H4 (cell line): ENCODE data around the gene LYPD5. TPM values are rescaled to one million over a fixed set of nuclear protein-coding genes. Genes with fewer than 3 reads are reported as not detected.
A peak's percentile ranks its signal among the peaks of the same experiment; 100 is the strongest.
"Not testable (repeated sequence)": the region's sequence is repeated elsewhere in the genome, so short reads cannot be mapped to it uniquely, and the experiment has no call there.

Experiments used
- DNase-seq: peaks from one replicate; pipeline ENCODE4 v3.0.0-alpha.2; 2015; ENCODE audit warnings: low spot score
- total RNA-seq: library from RNA; depleted of rRNA; stranded (reverse); fragments of >200 nt; shearing (Covaris generic); gene quantifications from 2 replicates; pipeline ENCODE4 v1.2.3, GENCODE V29; 2014; rRNA removed

The LYPD5 gene
- total RNA-seq = 0.66 TPM in 1 of 2 replicates, not detected in the other

GRCh38 chr19:43802216-43802951, at the start of gene LYPD5:
Gene LYPD5 (minus strand): TSS chr19:43802447. CDS start chr19:43802380, 67 bp downstream.
- no peak for DNase-seq

- no peak for DNase-seq
Observed at GRCh38 chr19:43848821-43849220, 46.6 kb upstream of the LYPD5 start.

- no peak for DNase-seq
Observed at GRCh38 chr19:43847884-43848283, 45.6 kb upstream of the LYPD5 start.

- DNase-seq = no peak
Observed at GRCh38 chr19:43847246-43847645, 45.0 kb upstream of the LYPD5 start.

GRCh38 chr19:43842007-43842406, 39.8 kb upstream of the LYPD5 start:
- DNase-seq = no peak

GRCh38 chr19:43839139-43839538, 36.9 kb upstream of the LYPD5 start:
- no peak for DNase-seq

- DNase-seq = peak; percentile 89
Observed at GRCh38 chr19:43826787-43827754, 24.8 kb upstream of the LYPD5 start, which contains the start of gene ZNF283. Gene ZNF283 (plus strand): TSS chr19:43827321. CDS start chr19:43833505, 6,184 bp downstream.

GRCh38 chr19:43824572-43824971, 22.3 kb upstream of the LYPD5 start:
- DNase-seq = peak; percentile 50

GRCh38 chr19:43823856-43824255, 21.6 kb upstream of the LYPD5 start:
- not testable (repeated sequence) for DNase-seq

GRCh38 chr19:43820884-43821215, 18.6 kb upstream of the LYPD5 start:
- no peak for DNase-seq

GRCh38 chr19:43820098-43820883, 18.0 kb upstream of the LYPD5 start:
- DNase-seq = no peak

- DNase-seq = no peak
Observed at GRCh38 chr19:43818500-43818899, 16.3 kb upstream of the LYPD5 start.

- DNase-seq = not testable (repeated sequence)
Observed at GRCh38 chr19:43817454-43817853, 15.2 kb upstream of the LYPD5 start.

- no peak for DNase-seq
Observed at GRCh38 chr19:43814663-43815352, 12.6 kb upstream of the LYPD5 start.

- DNase-seq = no peak
Observed at GRCh38 chr19:43812688-43813087, 10.4 kb upstream of the LYPD5 start.

- no peak for DNase-seq
Observed at GRCh38 chr19:43812259-43812658, 10.0 kb upstream of the LYPD5 start.

GRCh38 chr19:43811837-43812236, 9.6 kb upstream of the LYPD5 start:
- no peak for DNase-seq

- peak; percentile 70 for DNase-seq
Observed at GRCh38 chr19:43809762-43810696, 7.8 kb upstream of the LYPD5 start.

GRCh38 chr19:43807651-43808050, 5.4 kb upstream of the LYPD5 start:
- no peak for DNase-seq

GRCh38 chr19:43806848-43807247, 4.6 kb upstream of the LYPD5 start:
- no peak for DNase-seq
